NCI-H1417 (cell line): Measurements from ENCODE around the gene GTF3C1.
"Not testable (repeated sequence)": the region's sequence is repeated elsewhere in the genome, so short reads cannot be mapped to it uniquely, and the experiment has no call there.

Experiments
- DNase-seq, 3 experiments: peaks; one replicate each; lab custom pipeline; 2025; lab: John Stamatoyannopoulos, UW

The GTF3C1 gene

DNA sequence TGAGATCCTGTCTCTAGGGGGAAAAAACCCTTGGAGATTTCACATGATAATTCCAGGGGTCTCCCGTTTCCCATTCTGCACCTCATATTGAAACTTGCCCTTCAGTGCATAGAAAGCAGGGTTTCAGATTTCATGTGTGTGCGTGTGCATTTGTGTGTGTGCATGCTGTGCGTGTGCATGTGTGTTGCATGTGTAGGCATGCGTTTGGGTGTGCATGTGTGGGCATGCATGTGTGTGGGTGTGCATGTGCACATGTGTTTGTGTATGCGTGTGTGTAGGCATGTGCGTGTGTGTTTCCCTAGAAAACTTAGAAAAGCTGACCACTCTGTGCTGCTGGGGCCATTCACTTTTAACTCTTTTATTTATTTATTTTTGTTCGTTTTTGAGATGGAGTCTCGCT, 107.7 kb downstream of the GTF3C1 start:
- DNase-seq, result no peak

DNA sequence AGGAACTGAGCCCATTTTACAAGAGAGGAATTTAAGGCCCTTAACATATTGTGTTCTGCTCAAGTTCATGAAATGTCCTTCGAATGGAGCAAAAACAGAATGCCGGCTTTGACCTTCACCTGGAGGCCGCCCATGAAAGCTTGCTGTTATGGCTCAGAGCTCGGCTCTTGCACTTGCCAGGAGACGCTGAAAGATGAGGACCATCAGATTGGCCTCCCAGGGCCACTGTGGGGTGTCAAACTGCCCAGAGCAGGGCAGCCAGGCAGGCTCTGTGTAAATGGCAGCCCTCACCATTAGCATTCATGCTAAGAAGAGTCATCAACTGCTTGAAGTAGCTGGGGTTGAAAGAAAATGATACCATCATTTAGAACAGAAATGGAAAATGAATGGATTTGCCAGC, 108.4 kb downstream of the GTF3C1 start:
- DNase-seq, result no peak

DNA sequence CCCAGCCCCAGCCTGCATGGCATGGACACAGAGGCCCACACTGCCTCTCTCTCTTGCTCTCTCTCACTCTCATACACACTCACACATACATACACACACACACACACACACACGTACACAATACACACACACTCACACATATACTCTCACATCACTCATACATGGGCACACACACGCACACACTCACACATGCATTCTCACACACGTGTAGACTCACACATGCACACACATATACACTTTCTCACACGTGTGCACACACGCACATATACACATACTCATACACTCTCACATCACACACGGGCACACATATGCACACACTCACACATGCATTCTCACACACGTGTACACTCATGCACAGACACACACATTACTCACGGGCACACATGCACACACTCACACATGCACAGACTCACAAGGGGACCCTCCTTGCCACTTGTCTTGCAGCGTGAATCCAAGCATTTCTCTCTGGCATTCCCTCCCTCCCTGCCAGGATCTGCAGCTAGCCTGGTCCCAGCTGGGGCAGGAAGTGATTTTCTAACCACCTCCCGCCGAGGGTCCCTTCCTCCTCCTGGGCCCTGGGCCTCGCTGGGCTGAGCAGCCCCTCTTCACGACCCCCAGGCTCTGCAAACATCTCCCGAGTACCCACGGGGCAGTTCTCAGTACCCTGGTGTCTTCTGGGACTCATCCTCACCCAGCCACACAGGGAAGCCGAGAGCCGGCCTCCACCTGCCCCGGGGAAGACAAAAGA, 110.3 kb downstream of the GTF3C1 start:
- no peak for DNase-seq

DNA sequence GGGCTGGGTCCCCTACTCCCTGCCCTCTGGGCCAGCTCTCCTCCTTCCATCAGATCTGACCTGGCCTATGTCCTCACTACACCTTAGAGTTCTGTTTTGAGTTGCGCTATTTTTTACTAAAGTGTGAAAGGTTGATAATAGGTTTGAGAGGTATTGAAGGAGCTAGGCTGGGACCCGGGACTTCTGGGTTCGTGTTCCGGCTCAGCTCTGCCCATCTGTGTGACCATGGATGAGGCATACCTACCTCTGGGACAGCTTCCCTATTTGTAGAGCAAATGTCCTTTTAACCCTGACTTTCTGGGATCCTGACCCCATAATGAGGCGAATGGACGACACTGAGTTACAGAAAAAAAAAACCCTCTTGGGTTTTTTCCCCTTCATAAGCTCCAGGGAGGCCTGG, 111.8 kb downstream of the GTF3C1 start:
- no peak for DNase-seq

DNA sequence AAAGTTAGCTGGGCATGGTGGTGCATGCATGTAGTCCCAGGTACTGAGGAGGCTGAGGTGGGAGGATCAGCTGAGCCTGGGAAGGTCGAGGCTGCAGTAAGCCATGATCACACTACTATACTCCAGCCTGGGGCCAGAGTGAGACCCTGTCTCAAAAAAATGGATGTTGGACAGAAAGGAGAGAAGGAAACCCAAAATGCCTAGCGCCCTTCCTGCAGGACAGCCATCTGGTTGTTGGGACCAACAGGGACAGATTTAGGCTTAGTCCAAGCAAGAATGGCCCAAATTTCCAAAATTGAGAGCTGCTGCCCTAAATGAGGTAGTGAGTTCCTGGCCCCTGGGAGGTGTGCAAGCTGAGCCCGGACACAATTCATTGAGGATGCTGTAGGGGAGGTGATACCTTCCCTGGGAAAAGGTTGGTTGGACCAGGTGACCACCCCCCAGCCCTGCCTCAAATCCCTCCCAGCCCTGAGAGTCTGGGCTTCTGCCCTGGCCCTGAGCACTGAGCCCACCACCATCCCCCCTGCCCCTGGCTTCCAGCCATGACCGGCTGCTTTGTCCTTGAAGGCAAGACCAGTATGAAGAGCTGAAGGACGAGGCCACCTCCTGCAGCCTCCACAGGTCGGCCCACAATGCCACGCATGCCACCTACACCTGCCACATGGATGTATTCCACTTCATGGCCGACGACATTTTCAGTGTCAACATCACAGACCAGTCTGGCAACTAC, 112.6 kb downstream of the GTF3C1 start:
- DNase-seq, result no peak

DNA sequence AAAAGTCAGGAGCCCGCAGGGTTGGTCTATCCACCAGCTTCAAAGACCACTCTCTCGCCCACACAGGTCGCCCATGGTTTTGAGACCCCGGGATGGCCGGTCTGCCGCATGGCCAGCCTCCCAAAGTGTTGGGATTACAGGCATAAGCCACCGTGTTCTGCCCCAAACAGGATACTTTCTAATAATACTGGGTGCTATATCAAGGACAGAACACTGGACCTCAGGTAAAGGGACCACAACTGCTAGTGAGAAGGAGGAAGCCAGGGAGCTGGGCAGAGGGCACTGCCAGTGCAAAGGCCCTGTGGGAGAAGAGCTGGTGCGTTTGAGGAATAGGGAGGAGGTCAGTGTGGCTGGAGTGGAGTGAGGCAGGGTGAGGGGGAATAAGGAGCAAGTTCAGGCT, 113.6 kb downstream of the GTF3C1 start:
- no peak for DNase-seq

DNA sequence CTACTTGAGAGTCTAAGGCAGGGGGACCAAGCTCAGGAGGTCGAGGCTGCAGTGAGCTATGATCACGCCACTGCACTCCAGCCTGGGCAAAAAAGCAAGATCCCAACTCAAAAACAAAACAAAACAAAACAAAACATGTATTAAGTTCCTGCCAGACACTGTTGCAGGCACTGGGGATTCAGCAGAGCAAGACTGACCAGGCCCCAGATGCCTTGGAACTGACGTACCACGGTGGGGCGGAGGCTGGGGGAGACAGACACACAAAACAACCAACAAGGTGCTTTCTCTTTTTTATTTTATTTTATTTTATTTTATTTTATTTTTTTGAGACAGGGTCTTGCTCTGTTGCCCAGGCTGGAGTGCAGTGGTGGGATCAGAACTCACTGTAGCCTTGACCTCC, 114.6 kb downstream of the GTF3C1 start:
- not testable (repeated sequence) for DNase-seq

DNA sequence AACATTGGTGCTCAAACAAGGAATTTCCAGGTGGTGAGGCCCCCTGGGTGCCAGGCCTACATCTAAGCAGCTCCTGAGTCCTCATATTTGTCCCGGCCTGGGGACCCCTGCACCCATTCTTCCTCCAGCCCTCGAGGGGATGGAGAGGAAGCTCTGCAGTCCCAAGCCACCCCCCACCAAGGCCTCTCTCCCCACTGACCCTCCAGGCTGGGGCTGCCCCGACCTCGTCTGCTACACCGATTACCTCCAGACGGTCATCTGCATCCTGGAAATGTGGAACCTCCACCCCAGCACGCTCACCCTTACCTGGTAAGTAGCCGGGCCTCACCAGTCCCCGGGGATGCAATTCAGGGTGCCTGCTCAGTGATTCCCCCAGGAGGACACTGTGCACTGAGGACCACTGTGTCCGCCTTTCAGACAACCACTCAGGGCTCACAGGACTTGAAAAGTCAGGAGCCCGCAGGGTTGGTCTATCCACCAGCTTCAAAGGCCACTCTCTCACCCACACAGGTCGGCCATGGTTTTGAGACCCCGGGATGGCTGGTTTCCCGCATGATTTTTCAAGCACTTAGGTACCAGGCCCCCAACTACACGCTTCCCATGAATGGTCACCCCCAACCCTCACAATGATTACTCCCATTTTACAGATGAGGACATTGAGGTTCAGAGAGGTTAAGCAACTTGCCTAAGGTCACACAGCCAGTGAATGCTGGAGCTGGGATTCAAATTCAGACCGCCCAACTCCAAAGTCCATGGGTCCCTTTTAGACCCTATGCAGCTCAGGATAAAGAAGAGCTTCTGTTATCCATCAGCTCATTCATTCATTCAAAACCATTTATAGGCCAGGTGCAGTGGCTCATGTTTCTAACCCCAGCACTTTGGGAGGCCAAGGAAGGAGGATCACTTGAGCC, 115.3 kb downstream of the GTF3C1 start:
- no peak for DNase-seq

DNA sequence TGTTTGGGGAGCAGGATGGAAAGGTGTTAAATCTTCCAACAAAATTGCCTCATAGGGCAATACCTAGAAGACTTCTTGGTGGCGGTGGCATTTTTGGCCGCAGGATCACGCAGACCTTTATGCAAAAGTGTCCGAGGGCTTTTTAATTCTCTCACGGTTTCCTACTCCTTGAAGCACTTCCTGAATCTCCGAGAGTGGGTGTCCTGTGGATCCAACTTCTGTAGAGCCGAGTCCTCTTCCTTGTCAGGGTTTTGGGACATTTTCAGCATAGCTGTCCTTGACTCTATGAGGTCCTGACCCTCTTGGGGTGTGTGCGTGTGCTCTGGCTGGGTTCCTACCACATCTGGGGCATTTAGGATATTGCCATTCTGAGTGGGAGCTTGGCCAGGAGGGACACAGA, 116.1 kb downstream of the GTF3C1 start:
- DNase-seq, result no peak

DNA sequence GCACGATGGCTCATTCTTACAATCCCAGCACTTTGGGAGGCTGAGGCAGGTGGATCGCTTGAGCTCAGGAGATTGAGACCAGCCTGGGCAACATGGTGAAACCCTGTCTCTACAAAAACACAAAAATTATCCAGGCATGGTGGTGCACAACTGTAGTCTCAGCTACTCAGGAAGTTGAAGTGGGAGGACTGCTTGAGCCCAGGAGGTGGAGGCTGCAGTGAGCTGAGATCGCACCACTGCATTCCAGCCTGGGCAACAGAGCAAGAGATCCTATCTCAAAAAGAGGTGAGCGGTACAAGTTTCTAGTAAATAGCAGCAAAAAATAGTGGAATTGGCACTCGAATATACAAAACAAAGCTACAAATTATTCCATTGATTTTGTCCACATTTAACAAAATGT, 116.5 kb downstream of the GTF3C1 start:
- not testable (repeated sequence) for DNase-seq

DNA sequence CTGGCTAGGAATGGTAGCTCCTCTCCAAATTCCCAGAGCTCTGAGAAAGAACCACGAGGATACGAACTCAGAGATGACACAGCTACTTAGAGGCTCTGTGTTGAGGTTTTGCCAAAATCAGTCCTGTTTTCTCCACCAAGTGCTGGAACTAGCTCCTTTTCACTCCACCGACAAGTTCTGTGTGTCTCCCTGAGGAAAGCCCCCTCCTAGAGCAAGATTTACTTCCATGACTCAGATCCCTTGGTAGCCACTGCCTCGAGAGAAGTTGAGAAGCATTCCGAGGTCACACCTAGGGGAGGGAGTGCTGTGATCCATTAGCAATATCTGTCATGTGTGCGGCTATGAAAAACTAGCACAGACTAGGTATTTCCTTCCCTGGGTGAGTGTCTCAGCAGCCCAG, 117.2 kb downstream of the GTF3C1 start:
- no peak for DNase-seq

DNA sequence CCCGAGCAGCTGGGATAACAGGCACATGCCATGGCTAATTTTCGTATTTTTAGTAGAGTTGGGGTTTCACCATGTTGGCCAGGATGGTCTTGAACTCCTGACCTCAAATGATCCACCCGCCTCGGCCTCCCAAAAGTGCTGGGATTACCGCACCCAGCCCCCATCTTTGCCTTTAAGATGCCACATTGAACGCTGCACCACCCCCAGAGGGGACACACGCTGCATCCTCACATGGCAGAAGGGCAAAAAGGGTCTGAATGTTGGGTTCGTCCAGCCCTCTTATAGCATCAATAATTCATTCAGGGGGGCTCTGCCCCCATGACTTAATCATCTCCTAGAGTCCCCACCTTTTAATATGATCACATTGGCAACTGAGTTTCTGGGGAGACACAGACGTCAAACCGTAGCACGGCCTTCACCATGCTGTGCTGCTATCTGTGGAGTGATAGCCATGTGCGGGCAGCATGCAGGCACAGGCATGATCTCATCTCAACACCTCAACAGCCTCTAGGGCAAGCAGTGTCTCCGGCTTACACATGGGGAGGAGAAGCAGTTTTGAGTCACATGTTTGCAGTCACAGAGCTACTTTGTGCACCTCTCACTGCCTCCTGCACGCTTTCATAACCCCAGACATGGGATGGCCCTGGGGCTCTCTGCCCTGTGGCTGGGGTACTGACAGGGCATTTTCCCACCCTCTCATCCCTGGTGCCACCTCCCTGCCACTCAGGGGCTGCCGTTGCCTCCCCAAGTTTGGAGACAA, 117.8 kb downstream of the GTF3C1 start:
- no peak for DNase-seq

DNA sequence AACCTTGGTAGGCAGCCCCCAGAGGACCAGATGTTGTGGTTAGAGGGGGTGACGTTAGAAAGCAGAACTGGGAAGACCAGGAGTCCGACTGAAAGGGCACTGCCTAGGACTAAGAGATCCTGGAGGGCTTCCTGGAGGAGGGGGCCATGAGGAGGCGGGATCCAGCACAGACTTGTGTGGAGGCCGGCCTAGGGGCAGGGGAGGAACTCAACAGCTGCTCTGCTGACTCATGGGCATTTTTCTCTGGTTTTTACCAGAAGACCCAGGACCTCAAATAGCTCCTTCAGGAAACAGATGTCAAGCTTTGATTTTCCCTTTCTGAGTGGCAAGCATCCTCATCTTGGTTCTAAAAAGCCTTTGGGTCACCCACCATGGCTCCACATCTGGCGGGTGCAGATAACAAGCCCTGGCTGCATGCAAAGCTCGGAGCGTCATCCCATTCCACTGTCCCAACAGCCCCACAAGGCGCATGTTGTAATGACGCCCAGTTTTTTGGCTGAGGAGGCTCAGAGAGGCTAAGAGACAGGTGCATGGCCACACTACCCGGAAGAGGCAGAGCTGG, 118.7 kb downstream of the GTF3C1 start:
- DNase-seq, result no peak

DNA sequence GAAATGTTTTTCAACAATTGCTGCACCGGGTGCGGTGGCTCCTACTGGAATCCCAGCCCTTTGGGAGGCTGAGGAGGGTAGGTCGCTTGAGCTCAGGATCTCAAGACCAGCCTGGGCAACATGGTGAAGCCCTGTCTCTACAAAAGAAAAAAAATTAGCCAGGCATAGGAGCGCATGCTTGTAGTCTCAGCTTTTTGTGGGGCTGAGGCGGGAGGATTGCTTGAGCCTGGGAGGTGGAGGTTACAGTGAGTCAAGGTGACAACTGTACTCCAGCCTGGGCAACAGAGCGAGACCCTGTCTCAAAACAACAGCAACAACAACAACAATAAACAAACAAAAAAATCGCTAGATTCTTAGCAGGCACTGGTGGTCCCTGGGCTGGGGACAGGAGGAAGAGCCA, 119.2 kb downstream of the GTF3C1 start:
- no peak for DNase-seq

DNA sequence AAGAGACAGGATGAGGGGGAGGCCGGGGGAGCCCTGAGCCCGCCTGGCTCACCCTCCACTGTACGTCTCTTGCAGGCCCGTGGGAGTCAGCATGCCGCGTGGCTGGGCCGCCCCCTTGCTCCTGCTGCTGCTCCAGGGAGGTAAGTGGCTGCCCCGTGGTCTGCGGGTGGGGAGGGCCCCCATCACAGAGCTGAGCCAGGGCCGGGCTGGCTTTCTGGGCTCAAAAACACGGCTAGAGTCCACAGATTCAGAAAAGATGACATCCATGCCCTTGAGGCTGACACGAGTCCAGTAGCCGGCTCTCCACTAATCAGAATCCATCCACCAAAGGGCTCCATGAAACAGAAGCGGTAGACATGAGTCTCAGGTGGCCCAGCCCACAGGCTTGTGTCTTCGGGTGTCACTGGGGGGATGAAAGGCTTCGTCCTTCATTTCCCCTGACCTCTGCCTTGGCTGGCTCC, 119.7 kb downstream of the GTF3C1 start:
- no peak for DNase-seq

DNA sequence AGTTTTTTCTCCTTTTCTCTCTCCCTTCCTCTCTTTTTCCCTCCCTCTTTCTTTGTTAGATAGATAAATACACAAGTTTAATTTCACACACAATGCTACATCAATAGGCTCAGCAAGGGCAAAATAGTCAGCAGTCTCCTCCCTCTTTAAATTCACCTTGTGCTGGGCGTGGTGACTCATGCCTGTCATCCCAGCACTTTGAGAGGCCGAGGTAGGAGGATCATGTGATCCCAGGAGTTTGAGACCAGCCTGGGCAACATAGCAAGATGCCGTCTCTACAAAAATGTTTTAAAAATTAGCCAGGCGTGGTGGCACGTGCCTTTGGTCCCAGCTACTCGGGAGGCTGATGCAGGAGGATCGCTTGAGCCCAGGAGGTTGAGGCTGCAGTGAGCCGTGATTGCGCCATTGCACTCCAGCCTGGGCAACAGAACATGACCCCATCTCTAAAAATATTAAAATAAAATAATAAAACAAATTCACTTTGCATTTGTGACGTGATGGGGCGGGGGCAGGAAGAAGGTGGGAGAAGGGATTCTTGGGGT, 120.3 kb downstream of the GTF3C1 start:
- DNase-seq, result no peak

DNA sequence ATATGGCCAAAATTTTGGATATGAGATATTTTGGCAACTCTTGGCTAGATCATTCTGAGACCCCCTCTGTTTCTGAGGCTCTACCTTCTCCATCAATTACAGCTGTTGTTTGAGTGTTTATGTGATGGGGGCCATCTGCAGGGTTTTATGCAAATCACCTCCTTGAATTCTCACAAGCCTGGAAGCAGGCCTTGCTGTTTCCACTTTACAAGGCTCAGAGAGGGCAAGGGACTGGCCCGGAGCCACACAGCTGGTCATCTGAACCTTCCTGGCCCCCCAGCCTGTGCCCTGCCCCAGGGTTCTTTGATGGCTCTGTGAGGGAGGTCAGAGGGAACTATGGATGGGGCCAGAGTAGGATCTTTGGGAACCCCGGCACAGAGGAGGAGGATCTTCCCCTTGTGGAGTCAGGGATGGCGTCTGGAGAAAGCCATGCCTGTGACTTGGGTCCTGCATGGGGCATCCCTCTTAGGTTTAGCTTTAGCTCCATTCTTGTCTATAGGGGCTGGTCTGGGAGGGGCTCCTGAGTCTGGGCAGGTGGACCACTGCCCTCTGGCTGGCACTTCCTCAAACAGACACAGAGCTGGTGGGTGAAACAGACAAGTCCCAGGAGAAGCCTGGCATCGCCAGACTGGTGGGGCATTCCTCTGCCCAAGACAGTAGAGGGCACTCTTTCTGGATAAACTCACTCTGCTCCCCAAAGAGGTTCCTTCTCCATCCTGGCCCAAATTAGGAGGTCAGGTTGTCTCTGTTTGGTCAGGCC, 121.5 kb downstream of the GTF3C1 start:
- DNase-seq, result no peak

DNA sequence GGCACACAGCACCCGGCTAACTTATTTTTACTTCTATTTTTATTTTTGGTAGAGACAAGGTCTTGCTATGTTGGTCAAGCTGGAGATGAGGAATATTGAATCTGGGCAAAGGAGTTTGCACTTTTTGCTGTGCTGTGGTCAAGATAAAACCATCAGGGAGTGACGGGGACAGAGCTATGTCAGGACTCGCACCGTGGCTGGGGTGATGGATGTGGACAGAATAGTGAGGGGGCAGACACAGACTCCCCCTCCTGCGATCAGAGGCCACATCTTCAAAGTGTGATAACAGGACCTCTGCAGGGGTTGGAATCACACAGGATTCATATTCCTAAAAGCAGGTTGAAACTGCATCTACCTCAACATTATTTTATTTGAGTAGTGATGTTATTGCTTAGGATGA, 122.2 kb downstream of the GTF3C1 start:
- DNase-seq, result no peak

DNA sequence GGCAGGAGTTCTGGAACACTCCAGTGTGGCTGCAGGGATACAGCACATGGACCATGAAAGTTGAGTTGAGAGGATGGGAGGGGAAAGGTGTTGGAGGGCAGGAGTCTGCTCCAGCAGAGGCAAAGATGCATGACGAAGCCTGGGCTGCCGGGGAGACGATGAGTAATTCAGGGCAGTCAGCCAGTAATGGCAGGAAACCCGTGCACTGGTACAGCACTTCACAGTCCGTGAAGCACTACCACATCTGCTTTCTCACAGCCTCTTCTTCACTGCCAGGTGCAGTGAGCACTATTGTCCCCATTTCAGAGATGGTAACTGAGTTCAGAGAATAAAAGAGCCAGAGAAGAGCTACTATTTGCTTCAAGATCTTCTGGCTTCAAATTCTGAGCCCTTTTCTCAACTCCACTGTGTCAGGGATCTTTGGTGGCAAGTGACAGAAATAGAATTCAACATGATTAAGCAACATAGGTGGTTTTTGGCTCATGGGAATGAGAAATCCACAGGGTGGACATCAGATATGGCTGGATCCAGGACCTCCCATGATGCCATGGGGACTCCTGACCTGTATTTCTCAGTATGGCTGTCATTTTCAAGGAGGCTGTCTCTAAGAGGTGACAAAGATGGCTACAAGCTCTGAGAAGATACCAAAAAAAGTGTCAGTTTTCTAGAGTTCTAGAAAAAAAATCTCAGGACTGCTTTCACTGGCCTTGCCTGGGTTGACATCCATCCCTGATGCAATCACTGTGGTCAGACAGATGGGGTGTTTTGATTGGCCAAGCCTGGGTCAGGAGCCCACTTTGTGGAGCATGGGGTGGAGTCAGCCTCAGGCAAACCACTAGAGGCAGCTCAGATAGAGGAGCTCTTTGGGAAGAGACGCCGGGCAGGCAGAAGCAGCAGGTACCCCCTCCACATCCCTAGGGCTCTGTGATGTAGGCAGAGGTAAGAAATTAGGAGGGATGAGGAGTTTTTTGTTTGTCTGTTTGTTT, 123.0 kb downstream of the GTF3C1 start:
- no peak for DNase-seq
